ENCODE results near the gene PRPF40A. TPM values are rescaled to one million over a fixed set of nuclear protein-coding genes. Genes with fewer than 3 reads are reported as not detected.

The PRPF40A gene
- total and polyA plus RNA-seq, 2 donors = 34.3 to 164 TPM

DNA sequence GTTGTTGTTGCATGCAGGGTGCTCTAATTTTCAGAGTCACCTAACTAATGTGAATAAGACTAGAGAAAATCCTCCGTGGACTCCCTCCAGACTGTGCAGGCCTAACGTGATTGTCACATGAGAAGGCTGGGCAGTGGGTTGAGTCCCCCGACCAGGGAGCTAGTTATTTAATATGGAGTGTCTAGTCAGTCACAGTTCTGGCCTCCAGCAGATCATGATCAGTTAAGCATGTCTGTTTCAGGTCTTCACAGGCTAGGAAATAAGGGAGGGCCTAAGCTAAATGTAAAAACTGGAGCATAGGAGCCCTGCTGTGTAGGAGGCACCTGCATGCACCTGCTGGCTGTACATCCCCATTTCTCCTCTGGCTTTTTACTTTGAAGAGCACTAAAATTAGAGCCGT lies 86.8 kb downstream of the PRPF40A start:
- no peak overlapping the region for H3K4me3 ChIP-seq (ENCODE audit: low read depth, low read length)
- no peaks in the 10 kb centered on the region for H3K4me1 ChIP-seq (ENCODE audit: insufficient read depth)
- WGBS = 83% methylated on average over 4 of the region's 4 CpGs
- no peak for DNase-seq (ENCODE audit: extremely low spot score)
- no peak overlapping the region for H3K27ac ChIP-seq (ENCODE audit: low read depth)
- no peaks in the 10 kb centered on the region for H3K36me3 ChIP-seq (ENCODE audit: insufficient read depth)

DNA sequence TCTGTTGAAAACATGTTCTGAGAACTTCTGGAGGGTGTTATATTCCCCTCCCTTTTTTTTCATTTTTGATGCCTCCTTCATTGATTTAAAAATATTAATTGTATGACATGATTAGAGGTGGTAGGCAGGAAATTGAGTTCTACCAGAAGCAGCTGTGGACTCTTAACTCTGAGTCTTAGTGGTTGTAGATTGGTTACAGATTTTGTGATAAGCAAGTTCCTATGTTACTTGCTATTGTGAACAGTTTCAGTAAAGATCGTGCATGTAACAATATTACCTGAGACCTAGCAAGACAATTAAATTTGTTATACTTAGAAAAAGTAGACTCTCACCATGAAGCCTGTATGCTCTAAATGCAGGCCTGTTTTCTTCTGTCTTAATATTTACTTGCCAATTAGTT lies 88.1 kb downstream of the PRPF40A start:
- WGBS = 74% methylated on average over 1 of the region's 1 CpG
- H3K27ac ChIP-seq (ENCODE audit: low read depth) = no peak overlapping the region
- no peaks in the 10 kb centered on the region for H3K4me1 ChIP-seq (ENCODE audit: insufficient read depth)
- no peaks in the 10 kb centered on the region for H3K36me3 ChIP-seq (ENCODE audit: insufficient read depth)
- no peak for DNase-seq (ENCODE audit: extremely low spot score)
- no peak overlapping the region for H3K4me3 ChIP-seq (ENCODE audit: low read depth, low read length)

DNA sequence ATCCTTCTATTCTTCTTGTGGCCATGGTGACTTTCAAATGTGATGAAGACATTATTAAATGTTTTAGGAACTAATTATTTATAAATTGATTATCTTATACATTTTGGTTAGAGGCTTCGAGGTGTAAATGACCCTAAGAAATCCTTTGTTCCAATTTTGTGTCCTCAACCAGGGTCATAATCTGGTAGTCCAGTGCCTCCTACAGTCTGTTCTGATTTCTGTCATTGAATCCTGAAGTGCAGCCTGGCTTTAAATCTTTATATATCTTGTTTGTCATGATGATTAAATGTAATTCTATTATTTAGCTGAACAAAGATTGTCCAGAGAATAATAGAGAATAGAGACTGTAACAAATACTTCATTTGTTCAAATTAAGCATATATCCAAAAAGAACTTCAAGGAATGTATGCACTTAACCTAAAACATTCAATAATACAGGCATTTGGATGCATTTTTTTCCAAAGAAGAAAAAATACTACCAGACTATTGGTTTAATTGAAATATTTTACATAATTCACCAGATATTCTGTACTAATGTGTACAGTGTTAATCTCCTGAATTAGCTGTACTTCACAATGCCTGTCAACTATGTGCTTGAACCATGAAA lies 89.8 kb downstream of the PRPF40A start:
- WGBS = 8% methylated on average over 1 of the region's 1 CpG
- DNase-seq (ENCODE audit: extremely low spot score) = no peak
- no peak overlapping the region for H3K27ac ChIP-seq (ENCODE audit: low read depth)

DNA sequence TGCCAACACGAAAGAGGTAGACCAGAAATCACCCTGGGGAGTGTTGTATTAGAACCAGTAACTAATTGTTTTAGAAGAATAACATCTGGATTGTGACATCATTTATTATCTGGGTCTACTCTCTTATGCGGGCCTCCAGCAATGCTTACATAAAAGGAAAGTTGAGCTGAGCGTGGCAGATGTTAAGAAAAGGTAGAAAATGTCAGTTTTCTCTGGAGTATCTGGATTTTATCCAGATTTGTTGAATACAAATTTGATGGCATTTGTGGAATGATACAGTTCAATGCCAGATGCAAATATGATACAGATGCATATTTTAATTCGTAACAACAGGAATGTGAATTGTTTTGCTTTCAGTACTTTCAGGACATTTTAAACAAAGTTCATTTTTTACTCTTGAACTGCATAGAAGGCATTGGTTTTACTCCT lies 90.3 kb downstream of the PRPF40A start:
- H3K4me1 ChIP-seq (ENCODE audit: insufficient read depth) = no peaks in the 10 kb centered on the region
- H3K27ac ChIP-seq (ENCODE audit: low read depth) = no peak overlapping the region
- no peaks in the 10 kb centered on the region for H3K36me3 ChIP-seq (ENCODE audit: insufficient read depth)
- WGBS = 36% methylated on average over 4 of the region's 4 CpGs
- no peak overlapping the region for H3K4me3 ChIP-seq (ENCODE audit: low read depth, low read length)
- no peak for DNase-seq (ENCODE audit: extremely low spot score)

More for the DNA sequence above, 89.8 kb downstream of the PRPF40A start:
- Histone ChIP-seq H3K4me1 (ENCODE audit: insufficient read depth) (no peaks in the 10 kb centered on the region), H3K36me3 (ENCODE audit: insufficient read depth) (no peaks in the 10 kb centered on the region), H3K4me3 (ENCODE audit: low read depth, low read length) (no peak overlapping the region)

DNA sequence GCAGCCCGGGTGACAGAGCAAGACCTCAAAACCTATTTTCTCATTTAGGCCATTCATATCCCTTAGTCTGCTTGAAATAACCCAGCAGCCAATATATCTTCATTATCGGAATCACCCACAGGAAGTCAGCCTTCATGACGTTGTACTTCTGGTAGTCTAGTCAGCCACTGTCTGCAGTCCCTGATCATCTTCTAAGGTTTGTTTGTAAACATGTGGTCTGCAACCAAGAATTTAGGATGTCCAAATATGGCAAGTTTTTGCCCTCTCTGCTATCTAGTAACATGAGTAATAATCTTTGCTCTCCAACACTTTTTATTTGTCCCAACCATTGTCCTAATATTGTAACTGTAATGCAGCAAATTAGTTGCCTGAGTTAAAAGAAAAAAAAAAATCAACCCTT lies 92.5 kb downstream of the PRPF40A start:
- WGBS = 68% methylated on average over 3 of the region's 3 CpGs
- Histone ChIP-seq H3K4me3 (ENCODE audit: low read depth, low read length) (no peak overlapping the region), H3K36me3 (ENCODE audit: insufficient read depth) (no peaks in the 10 kb centered on the region), H3K4me1 (ENCODE audit: insufficient read depth) (no peaks in the 10 kb centered on the region), H3K27ac (ENCODE audit: low read depth) (no peak overlapping the region)
- DNase-seq (ENCODE audit: extremely low spot score) = no peak

DNA sequence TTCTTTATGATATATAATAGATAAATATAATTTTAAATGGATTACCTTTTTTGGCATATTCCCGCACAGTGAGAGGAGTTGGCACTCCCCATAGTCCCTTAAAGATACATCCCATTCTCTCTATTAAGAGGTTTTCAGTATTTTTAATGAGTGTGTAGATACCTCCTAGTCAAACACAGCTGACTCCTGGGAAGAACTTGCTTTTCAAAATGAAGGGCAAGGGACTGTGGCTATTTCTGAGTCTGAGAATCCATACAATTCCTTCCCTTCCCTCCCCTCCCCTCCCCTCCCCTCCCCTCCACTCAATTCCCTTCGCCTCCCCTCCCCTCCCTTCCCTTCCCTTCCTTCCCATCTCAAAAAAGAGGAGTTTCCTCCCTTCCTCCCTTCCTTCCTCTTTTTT lies 93.5 kb downstream of the PRPF40A start:
- DNase-seq (ENCODE audit: extremely low spot score) = no peak
- Histone ChIP-seq H3K4me3 (ENCODE audit: low read depth, low read length) (no peak overlapping the region), H3K27ac (ENCODE audit: low read depth) (no peak overlapping the region), H3K4me1 (ENCODE audit: insufficient read depth) (no peaks in the 10 kb centered on the region), H3K36me3 (ENCODE audit: insufficient read depth) (no peaks in the 10 kb centered on the region)
- WGBS = 94% methylated on average over 1 of the region's 2 CpGs

DNA sequence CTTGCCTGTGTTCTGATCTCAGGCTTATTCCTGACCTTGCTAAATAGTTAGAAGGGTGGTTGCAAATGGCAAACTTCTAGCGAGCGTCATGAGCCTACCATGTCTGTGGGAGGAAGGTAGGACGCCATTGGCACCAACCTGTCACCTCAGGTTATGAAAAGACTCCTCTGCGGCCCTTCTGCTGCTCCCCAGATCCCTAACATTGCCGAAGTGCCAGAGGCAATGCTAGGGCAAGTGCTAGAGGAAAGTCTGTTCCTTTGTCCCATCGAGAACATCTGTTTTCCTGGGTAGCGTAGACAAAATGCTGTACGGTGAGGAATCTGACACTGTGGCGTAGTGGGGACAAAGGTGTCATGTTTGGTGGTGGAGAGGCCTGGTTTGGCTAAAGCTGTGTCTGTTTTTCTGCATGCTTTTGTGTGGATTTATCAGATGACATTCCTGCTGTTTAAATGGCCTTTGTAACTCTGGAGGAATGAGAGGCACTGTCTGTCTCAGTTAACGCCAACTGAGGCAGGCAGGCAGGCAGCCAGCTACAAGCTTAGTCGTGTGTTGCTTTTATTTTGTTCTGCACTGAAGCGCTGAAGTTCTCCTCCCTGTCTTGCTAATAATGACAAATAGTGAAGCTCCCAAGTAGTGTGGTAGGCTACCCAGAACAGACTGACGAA lies 94.1 kb downstream of the PRPF40A start:
- Histone ChIP-seq H3K27ac (ENCODE audit: low read depth) (no peak overlapping the region), H3K4me1 (ENCODE audit: insufficient read depth) (no peaks in the 10 kb centered on the region), H3K4me3 (ENCODE audit: low read depth, low read length) (no peak overlapping the region), H3K36me3 (ENCODE audit: insufficient read depth) (no peaks in the 10 kb centered on the region)
- 76% methylated on average over 13 of the region's 13 CpGs for WGBS
- no peak for DNase-seq (ENCODE audit: extremely low spot score)

DNA sequence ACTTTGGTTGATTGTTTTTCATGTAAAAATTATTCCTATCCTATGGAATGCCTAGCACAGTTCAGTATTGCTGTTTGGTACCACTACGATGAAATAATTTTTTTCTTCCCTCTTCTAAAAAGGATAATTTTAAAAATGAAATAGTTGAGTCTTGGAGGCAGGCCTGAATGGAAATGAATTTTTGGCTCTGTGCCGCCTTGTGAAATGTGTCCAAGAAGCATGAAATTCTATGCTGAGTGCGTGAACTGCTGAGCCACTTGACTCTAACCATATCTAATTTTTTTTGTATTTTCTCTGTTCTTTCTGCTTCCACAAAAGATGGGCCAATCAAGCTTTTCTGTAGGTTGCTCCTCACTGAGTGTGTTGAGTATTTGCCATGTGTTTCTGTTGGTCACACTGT lies 95.0 kb downstream of the PRPF40A start:
- Histone ChIP-seq H3K36me3 (ENCODE audit: insufficient read depth) (no peaks in the 10 kb centered on the region), H3K27ac (ENCODE audit: low read depth) (no peak overlapping the region), H3K4me3 (ENCODE audit: low read depth, low read length) (no peak overlapping the region), H3K4me1 (ENCODE audit: insufficient read depth) (no peaks in the 10 kb centered on the region)
- 57% methylated on average over 3 of the region's 3 CpGs for WGBS
- DNase-seq (ENCODE audit: extremely low spot score) = no peak

DNA sequence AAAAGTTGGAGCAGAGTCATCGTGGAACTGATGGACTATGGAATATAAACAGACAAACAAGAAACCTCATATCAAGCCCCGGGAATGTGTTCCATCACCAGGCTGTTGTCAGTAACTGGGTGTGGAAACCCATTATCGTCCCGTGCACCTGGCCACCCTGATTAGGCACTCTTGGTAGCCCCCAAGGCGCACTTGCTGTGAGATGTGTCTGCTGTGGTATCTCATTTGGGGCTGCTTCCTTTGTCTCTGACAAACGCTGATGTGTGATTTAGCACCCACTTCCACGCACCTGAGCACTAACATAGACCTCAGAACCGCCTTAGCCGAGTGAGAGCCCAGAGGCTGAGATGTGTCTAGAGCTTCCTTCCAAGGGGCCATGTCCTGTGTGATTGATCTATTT lies 96.3 kb downstream of the PRPF40A start:
- Histone ChIP-seq H3K36me3 (ENCODE audit: insufficient read depth) (no peaks in the 10 kb centered on the region), H3K4me3 (ENCODE audit: low read depth, low read length) (no peak overlapping the region), H3K4me1 (ENCODE audit: insufficient read depth) (no peaks in the 10 kb centered on the region), H3K27ac (ENCODE audit: low read depth) (no peak overlapping the region)
- DNase-seq (ENCODE audit: extremely low spot score) = no peak
- WGBS = 89% methylated on average over 9 of the region's 9 CpGs

DNA sequence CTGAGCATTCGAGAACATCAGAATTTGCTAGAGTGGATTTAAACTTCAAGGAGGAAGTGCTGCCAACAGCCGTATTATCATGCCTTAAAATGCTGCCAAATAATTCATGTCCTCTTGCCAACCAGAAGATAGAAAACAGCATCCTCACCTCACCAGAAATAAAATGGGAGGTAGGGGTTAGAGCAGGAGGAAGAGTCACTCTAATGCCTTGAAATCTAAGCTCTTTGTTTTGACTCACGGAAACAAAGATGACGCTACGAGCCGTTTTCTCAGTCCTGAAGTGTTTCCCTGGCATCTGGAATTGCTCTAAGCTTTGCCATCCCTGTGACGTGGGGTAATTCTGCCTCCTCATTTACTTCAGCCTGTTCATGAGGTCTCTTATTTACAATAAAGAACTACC lies 97.1 kb downstream of the PRPF40A start:
- Histone ChIP-seq H3K4me3 (ENCODE audit: low read depth, low read length) (no peak overlapping the region), H3K36me3 (ENCODE audit: insufficient read depth) (no peaks in the 10 kb centered on the region), H3K4me1 (ENCODE audit: insufficient read depth) (no peaks in the 10 kb centered on the region), H3K27ac (ENCODE audit: low read depth) (no peak overlapping the region)
- WGBS = 47% methylated on average over 7 of the region's 7 CpGs
- DNase-seq (ENCODE audit: extremely low spot score) = no peak

DNA sequence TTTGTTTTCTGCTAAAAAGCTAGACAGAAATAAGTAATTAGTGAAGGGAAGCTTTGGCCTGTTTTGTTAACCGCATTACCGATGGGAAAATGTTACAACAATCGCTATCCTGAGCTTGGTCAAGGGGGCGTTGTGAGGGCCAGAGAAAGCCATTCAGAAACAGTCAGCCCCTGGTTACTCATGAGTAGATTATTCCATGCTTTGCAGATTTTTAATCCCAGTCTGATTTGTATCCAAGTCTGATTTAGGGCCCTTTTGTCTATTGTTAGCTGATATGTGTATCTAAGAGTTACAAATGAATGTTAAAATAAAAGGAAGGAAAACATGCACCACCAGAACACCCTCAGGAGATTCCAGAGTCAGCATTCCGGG lies 99.1 kb downstream of the PRPF40A start:
- no peak overlapping the region for H3K27ac ChIP-seq (ENCODE audit: low read depth)
- no peaks in the 10 kb centered on the region for H3K36me3 ChIP-seq (ENCODE audit: insufficient read depth)
- no peak for DNase-seq (ENCODE audit: extremely low spot score)
- H3K4me3 ChIP-seq (ENCODE audit: low read depth, low read length) = no peak overlapping the region
- 65% methylated on average over 5 of the region's 5 CpGs for WGBS
- H3K4me1 ChIP-seq (ENCODE audit: insufficient read depth) = no peaks in the 10 kb centered on the region

DNA sequence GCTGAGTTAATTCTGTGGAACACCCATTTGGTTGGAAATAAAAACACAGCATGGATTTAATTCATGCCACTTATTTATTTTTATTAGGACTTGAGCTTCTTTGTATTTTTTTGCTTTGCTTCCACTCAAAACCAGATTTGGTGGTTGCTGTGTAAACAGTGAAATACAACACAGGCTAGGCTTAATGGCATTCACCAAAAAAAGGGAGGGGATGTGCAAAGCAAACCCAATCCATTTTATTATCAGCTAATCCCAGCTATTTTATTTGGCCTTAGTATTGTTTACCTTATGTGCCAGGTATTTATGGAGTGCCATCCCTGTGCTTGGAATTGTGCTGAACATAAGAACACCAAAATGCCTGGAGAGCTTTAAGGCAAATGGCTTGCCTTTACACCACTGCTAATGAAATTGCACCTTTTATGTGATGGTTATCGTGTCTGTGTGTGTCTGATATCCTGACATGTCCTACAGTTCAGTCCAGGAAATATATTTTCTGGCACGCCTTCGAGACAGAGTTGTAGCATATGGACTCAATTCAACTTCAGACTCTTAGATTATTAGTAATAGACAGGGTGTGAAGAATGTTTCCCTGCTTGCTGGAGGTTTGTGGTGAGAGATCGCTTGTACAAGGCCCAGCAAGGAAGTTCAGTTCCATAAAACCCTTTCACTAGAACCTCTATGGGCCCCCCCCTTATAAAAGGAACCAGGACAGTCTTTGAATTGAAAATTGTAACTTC lies 99.6 kb downstream of the PRPF40A start:
- 42% methylated on average over 4 of the region's 4 CpGs for WGBS
- no peaks in the 10 kb centered on the region for H3K36me3 ChIP-seq (ENCODE audit: insufficient read depth)
- no peaks in the 10 kb centered on the region for H3K4me1 ChIP-seq (ENCODE audit: insufficient read depth)
- no peak for DNase-seq (ENCODE audit: extremely low spot score)
- H3K4me3 ChIP-seq (ENCODE audit: low read depth, low read length) = no peak overlapping the region
- H3K27ac ChIP-seq (ENCODE audit: low read depth) = no peak overlapping the region

DNA sequence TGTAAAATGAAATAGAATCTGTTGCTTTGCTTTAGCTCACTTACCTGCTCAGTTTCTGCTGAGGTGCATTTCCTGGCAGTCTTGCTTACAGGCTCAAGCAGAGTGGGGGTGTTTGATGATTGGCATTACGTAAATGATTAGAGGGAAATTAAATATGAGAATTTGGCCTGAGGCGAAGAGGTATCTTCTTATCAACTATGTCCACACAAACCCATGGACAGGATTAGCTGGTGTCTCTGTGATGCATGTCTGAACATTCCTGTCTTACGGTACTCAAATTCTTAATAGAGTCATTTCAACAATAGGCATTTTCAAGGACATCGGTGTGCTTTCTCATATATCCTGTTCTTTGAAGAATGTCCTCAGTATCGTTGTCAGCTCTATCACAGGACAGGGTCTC lies 102.1 kb downstream of the PRPF40A start:
- no peak for DNase-seq (ENCODE audit: extremely low spot score)
- H3K4me1 ChIP-seq (ENCODE audit: insufficient read depth) = no peaks in the 10 kb centered on the region
- 68% methylated on average over 5 of the region's 5 CpGs for WGBS
- no peaks in the 10 kb centered on the region for H3K36me3 ChIP-seq (ENCODE audit: insufficient read depth)
- H3K27ac ChIP-seq (ENCODE audit: low read depth) = no peak overlapping the region
- no peak overlapping the region for H3K4me3 ChIP-seq (ENCODE audit: low read depth, low read length)

DNA sequence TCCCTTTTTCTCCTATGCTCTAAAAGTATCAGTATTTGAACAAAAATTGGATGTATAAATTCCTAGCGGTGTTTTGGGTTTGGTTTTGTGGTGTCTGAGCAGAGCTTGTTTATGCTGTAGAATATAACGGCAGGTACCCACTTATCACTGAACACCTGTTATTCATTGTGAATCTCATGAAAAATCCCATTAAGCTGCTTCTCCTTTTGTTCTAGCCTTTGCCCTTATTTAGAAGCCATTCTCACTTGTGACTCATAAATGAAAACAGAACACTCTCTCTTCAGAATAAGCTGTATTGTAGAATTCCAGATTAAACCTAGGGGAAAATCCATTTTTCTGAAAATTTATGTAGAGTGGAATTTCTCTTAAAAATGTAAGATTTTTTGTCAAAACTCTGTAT lies 104.0 kb downstream of the PRPF40A start:
- no peak overlapping the region for H3K27ac ChIP-seq (ENCODE audit: low read depth)
- H3K4me3 ChIP-seq (ENCODE audit: low read depth, low read length) = no peak overlapping the region

More for the DNA sequence above, 104.0 kb downstream of the PRPF40A start:
- 89% methylated on average over 2 of the region's 2 CpGs for WGBS
- H3K36me3 ChIP-seq (ENCODE audit: insufficient read depth) = no peaks in the 10 kb centered on the region
- no peaks in the 10 kb centered on the region for H3K4me1 ChIP-seq (ENCODE audit: insufficient read depth)
- DNase-seq (ENCODE audit: extremely low spot score) = no peak

Measured in urinary bladder (tissue), 4 donors.